ENCODE measurements around the gene RNFT1.
A peak's percentile ranks its signal among the peaks of the same experiment; 100 is the strongest.
"Not testable (repeated sequence)": the region's sequence is repeated elsewhere in the genome, so short reads cannot be mapped to it uniquely, and the experiment has no call there.

RNFT1 gene

GRCh38 chr17:59964482-59965328, at the start of gene RNFT1:
Gene RNFT1 (minus strand): TSS chr17:59964740. CDS start chr17:59964663, 77 bp downstream.
- DNase-seq: peak; percentile 80

GRCh38 chr17:60009326-60009725, 44.8 kb upstream of the RNFT1 start:
- not testable (repeated sequence) for DNase-seq

- DNase-seq: not testable (repeated sequence)
These were observed 43.8 kb upstream of the RNFT1 start for GRCh38 chr17:60008377-60008776.

- DNase-seq: no peak
These were observed 41.6 kb upstream of the RNFT1 start for GRCh38 chr17:60006160-60006559.

GRCh38 chr17:60004561-60004960, 40.0 kb upstream of the RNFT1 start:
- not testable (repeated sequence) for DNase-seq

GRCh38 chr17:60002405-60002804, 37.9 kb upstream of the RNFT1 start:
- not testable (repeated sequence) for DNase-seq

- DNase-seq: not testable (repeated sequence)
These were observed 32.1 kb upstream of the RNFT1 start for GRCh38 chr17:59996608-59997007.

- not testable (repeated sequence) for DNase-seq
These were observed 10.6 kb upstream of the RNFT1 start for GRCh38 chr17:59975166-59975565.

- not testable (repeated sequence) for DNase-seq
These were observed 8.9 kb upstream of the RNFT1 start for GRCh38 chr17:59973483-59973882.

GRCh38 chr17:59972778-59973177, 8.2 kb upstream of the RNFT1 start:
- DNase-seq: no peak

GRCh38 chr17:59971771-59972170, 7.2 kb upstream of the RNFT1 start:
- not testable (repeated sequence) for DNase-seq

- peak; percentile 61 for DNase-seq
These were observed 630 bp downstream of the RNFT1 start for GRCh38 chr17:59963738-59964481.

- DNase-seq: no peak
These were observed 1.7 kb downstream of the RNFT1 start for GRCh38 chr17:59962739-59963318.

GRCh38 chr17:59959574-59959973, 5.0 kb downstream of the RNFT1 start:
- not testable (repeated sequence) for DNase-seq

- DNase-seq: no peak
These were observed 9.7 kb downstream of the RNFT1 start for GRCh38 chr17:59954856-59955255.

GRCh38 chr17:59950049-59950448, 14.5 kb downstream of the RNFT1 start:
- DNase-seq: no peak

GRCh38 chr17:59947310-59947709, 17.2 kb downstream of the RNFT1 start:
- DNase-seq: not testable (repeated sequence)

GRCh38 chr17:59946433-59946832, 18.1 kb downstream of the RNFT1 start:
- not testable (repeated sequence) for DNase-seq

GRCh38 chr17:59941131-59941530, 23.4 kb downstream of the RNFT1 start:
- DNase-seq: no peak

- DNase-seq: not testable (repeated sequence)
These were observed 23.8 kb downstream of the RNFT1 start for GRCh38 chr17:59940697-59941096.

- not testable (repeated sequence) for DNase-seq
These were observed 31.2 kb downstream of the RNFT1 start for GRCh38 chr17:59933317-59933716.

- not testable (repeated sequence) for DNase-seq
These were observed 33.8 kb downstream of the RNFT1 start for GRCh38 chr17:59930768-59931167.

- DNase-seq: not testable (repeated sequence)
These were observed 34.4 kb downstream of the RNFT1 start for GRCh38 chr17:59930121-59930520.

All from NCI-H526 treated with DMSO at 0.1 percent for 48 hours (cell line).